HEK293T (cell line): ENCODE data around the gene SERPINB6.

Experiments used
- BHLHE40 ChIP-seq: fragments of 450-650 bp; IDR thresholded peaks from 2 replicates; pipeline ENCODE4 v1.6.1; 2016; ENCODE audit warnings: mild to moderate bottlenecking, moderate library complexity, borderline replicate concordance
- FOXM1 ChIP-seq: fragments of 450-650 bp; IDR thresholded peaks from 2 replicates; pipeline ENCODE4 v1.6.1; 2017; ENCODE audit warnings: mild to moderate bottlenecking, borderline replicate concordance
- HDGF ChIP-seq: fragments of 450-650 bp; IDR thresholded peaks from 2 replicates; pipeline ENCODE4 v1.6.1; 2017; ENCODE audit warnings: antibody characterized with exemption, borderline replicate concordance
- PKNOX1 ChIP-seq: fragments of 450-650 bp; IDR thresholded peaks from 2 replicates; pipeline ENCODE4 v1.6.1; 2016
- SP1 ChIP-seq: fragments of 450-650 bp; IDR thresholded peaks from 2 replicates; pipeline ENCODE4 v1.6.1; 2017
- SUZ12 ChIP-seq: fragments of 450-650 bp; IDR thresholded peaks from 2 replicates; pipeline ENCODE4 v1.6.1; 2016; ENCODE audit warnings: mild to moderate bottlenecking

GRCh38 chr6:2999618-3000557 lies 28.5 kb upstream of the SERPINB6 start, which contains the start of gene NQO2:
- TF ChIP-seq SP1 (no peak), SUZ12 (no peak), BHLHE40 (no peak), PKNOX1 (no peak), FOXM1 (no peak), HDGF (no peak)
